Measurements from ENCODE around the gene NR6A1. TPM values are rescaled to one million over a fixed set of nuclear protein-coding genes. Genes with fewer than 3 reads are reported as not detected.

Gene NR6A1
- polyA plus RNA-seq, 2 of the 4 experiments (the other 2 are of a cell fraction) = 1.7 to 3.3 TPM

DNA sequence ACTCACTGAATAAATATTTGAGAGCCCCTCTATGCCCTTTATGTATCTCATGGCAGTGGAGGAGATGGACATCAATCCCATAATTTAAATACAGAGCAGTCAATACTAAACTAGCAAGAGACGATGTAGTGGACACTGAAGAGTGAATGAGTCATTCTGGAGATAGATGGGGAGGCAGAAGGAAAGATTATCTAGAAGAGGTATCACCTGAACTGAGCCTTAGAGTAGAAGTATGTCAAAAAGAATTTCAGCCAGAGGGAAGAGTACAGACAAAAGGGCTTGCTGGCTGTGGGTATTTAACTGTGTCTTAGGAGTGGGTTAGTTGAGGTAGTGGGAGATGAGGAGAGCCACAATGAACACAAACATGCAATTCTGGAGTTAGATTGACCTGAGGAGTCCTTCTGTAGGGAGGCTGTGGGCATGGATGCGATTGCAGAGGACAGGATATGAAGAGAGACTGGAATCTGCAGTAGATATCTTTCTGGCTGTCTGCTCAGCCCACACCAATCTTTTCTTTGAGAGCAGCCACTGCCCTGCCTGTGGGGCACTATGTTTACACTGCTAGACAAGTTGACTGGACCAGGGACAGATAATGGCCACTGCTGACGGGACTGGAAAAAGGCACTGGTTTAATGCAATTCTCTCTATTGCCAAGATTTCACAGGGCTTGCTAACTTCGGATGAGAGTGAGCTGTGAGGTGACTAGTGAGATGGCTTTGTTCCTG lies 200.0 kb downstream of the NR6A1 start:
- POLR2A ChIA-PET = no interaction called here
- no peak for DNase-seq (ENCODE audit: low read depth in 1 of 2, low spot score in 1 of 2)
- CTCF ChIA-PET = interaction anchor here (1.5 to 2.1 kb wide), 2 partner anchors 9 to 34 kb away, joined by 5 to 6 read pairs; no protein-coding TSS in a partner anchor
- WGBS (ENCODE audit: missing lambda C conversion rate) = 70% methylated on average over 4 of the region's 4 CpGs
- no peak for FAIRE-seq
- ATAC-seq = peak in 1 of 2 experiments; percentile 30; a peak in 1 of 6 replicates
- Histone ChIP-seq H3K4me1 (peaks cover 18% of the 10 kb centered on the region; the same call in 2 of the 3 replicates), H3K27ac (no peak overlapping the region), H3K4me2 (peak overlapping the region; percentile 19; the same call in 2 of the 3 replicates), H3K4me3 (no peak overlapping the region), H3K9me3 (no peaks in the 10 kb centered on the region)
- TF ChIP-seq JUNB (IDR thresholded peaks at IDR 0.05) (no peak), BHLHE40 (IDR thresholded peaks at IDR 0.05; ENCODE audit: low read depth, low read length) (no peak), RAD21 (conservative IDR thresholded peaks at IDR 0.05 in 1 of 2, IDR thresholded peaks at IDR 0.05 in 1 of 2) (no peak), ZNF302 (CRISPR knock-in tag; IDR thresholded peaks at IDR 0.05) (no peak), POLR2AphosphoS2 (conservative IDR thresholded peaks at IDR 0.05; ENCODE audit: low read length) (no peak), HDAC2 (IDR thresholded peaks at IDR 0.05) (no peak), SREBF2 (IDR thresholded peaks at IDR 0.05) (no peak), PHF8 (IDR thresholded peaks at IDR 0.05; ENCODE audit: borderline replicate concordance, low read depth) (no peak), FOSL2 (IDR thresholded peaks at IDR 0.05) (no peak), FOSL2 (CRISPR knock-in tag; IDR thresholded peaks at IDR 0.05) (no peak), NR3C1 (IDR thresholded peaks at IDR 0.05) (no peak), RFX5 (IDR thresholded peaks at IDR 0.05) (no peak), GATA3 (IDR thresholded peaks at IDR 0.05; ENCODE audit: borderline replicate concordance) (no peak), MAFK (IDR thresholded peaks at IDR 0.05; ENCODE audit: partially characterized antibody) (no peak), RNF2 (IDR thresholded peaks at IDR 0.05; ENCODE audit: borderline replicate concordance, low read depth) (no peak), RCOR1 (IDR thresholded peaks at IDR 0.05; ENCODE audit: low read depth, low read length) (no peak), MAZ (IDR thresholded peaks at IDR 0.05; ENCODE audit: borderline replicate concordance, low read depth, low read length) (no peak), FOSB (CRISPR knock-in tag; IDR thresholded peaks at IDR 0.05) (no peak), HOXB13 (CRISPR knock-in tag; IDR thresholded peaks at IDR 0.05; ENCODE audit: low read depth) (no peak)
- TF ChIP-seq, protein P1, sequence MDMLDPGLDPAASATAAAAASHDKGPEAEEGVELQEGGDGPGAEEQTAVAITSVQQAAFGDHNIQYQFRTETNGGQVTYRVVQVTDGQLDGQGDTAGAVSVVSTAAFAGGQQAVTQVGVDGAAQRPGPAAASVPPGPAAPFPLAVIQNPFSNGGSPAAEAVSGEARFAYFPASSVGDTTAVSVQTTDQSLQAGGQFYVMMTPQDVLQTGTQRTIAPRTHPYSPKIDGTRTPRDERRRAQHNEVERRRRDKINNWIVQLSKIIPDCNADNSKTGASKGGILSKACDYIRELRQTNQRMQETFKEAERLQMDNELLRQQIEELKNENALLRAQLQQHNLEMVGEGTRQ (IDR thresholded peaks at IDR 0.05) = no peak

DNA sequence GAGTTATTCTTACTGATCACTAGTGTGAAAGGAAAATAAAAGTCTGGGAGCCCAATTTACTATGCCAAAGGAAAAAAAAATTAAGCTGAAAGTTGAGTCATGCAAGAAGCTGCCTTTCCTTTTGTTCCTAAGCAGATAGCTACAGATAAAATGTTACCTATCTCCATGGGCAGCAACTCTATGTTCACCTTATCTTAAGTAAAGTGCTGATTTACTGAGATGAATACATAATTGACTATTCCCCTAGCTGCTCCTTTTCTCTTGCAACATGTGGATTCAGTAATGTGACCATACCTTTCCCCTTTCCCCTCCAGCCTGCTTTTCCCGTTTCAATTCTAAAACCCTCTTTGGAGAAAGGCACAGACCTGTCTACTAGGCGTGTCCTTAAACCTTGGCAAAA lies 201.2 kb downstream of the NR6A1 start:
- TF ChIP-seq CBX2 (IDR thresholded peaks at IDR 0.05; ENCODE audit: borderline replicate concordance, low read depth) = no peak
- TF ChIP-seq, protein P2, sequence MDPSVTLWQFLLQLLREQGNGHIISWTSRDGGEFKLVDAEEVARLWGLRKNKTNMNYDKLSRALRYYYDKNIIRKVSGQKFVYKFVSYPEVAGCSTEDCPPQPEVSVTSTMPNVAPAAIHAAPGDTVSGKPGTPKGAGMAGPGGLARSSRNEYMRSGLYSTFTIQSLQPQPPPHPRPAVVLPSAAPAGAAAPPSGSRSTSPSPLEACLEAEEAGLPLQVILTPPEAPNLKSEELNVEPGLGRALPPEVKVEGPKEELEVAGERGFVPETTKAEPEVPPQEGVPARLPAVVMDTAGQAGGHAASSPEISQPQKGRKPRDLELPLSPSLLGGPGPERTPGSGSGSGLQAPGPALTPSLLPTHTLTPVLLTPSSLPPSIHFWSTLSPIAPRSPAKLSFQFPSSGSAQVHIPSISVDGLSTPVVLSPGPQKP (IDR thresholded peaks at IDR 0.05; ENCODE audit: low read depth, low read length) = no peak
- no peak for TF ChIP-seq RAD21 (conservative IDR thresholded peaks at IDR 0.05 in 1 of 2, IDR thresholded peaks at IDR 0.05 in 1 of 2)
- TF ChIP-seq ZFP36 (IDR thresholded peaks at IDR 0.05; ENCODE audit: borderline replicate concordance, partially characterized antibody) = no peak
- TF ChIP-seq CHD2 (IDR thresholded peaks at IDR 0.05; ENCODE audit: low read length, partially characterized antibody) = no peak
- no peak for TF ChIP-seq RNF2 (IDR thresholded peaks at IDR 0.05; ENCODE audit: borderline replicate concordance, low read depth)
- TF ChIP-seq MAZ (IDR thresholded peaks at IDR 0.05; ENCODE audit: borderline replicate concordance, low read depth, low read length) = no peak
- TF ChIP-seq, protein P3, sequence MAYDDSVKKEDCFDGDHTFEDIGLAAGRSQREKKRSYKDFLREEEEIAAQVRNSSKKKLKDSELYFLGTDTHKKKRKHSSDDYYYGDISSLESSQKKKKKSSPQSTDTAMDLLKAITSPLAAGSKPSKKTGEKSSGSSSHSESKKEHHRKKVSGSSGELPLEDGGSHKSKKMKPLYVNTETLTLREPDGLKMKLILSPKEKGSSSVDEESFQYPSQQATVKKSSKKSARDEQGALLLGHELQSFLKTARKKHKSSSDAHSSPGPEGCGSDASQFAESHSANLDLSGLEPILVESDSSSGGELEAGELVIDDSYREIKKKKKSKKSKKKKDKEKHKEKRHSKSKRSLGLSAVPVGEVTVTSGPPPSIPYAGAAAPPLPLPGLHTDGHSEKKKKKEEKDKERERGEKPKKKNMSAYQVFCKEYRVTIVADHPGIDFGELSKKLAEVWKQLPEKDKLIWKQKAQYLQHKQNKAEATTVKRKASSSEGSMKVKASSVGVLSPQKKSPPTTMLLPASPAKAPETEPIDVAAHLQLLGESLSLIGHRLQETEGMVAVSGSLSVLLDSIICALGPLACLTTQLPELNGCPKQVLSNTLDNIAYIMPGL (CRISPR knock-in tag; IDR thresholded peaks at IDR 0.05; ENCODE audit: borderline replicate concordance) = no peak
- TF ChIP-seq NPAS2 (CRISPR knock-in tag; IDR thresholded peaks at IDR 0.05; ENCODE audit: borderline replicate concordance) = no peak
- no peak for TF ChIP-seq KDM5A (IDR thresholded peaks at IDR 0.05)
- Histone ChIP-seq H3K4me3 (no peak overlapping the region), H3K4me2 (0 out of 3 replicates have a peak overlapping the region, but pooled peaks have one; percentile 19), H3K4me1 (peaks cover 18% of the 10 kb centered on the region; the same call in 2 of the 3 replicates), H3K27ac (no peak overlapping the region), H3K9me3 (no peaks in the 10 kb centered on the region)
- POLR2A ChIA-PET = no interaction called here
- 76% methylated on average over 2 of the region's 2 CpGs for WGBS (ENCODE audit: missing lambda C conversion rate)
- CTCF ChIA-PET = interaction anchor here (0.6 kb wide), 1 partner anchor 150 kb away, joined by 3 read pairs; no protein-coding TSS in a partner anchor
- ATAC-seq (no peak), DNase-seq (ENCODE audit: low read depth in 1 of 2, low spot score in 1 of 2) (no peak), FAIRE-seq (no peak)

Data from A549 (cell line).